Natural killer cell (primary cell): ENCODE data around the gene LRIG1. TPM values are rescaled to one million over a fixed set of nuclear protein-coding genes. Genes with fewer than 3 reads are reported as not detected.

Source experiments
- ATAC-seq, 3 donors: fragments of 150-1000 bp in 2 of 3; fragments of 200-7000 bp in 1 of 3; cut with Tn5 transposase; 1 replicate in 1 of 3; 2 replicates in 2 of 3; pipeline ENCODE4 v1.10.0; 2021; ENCODE audit warnings: mild to moderate bottlenecking in 2 of 3, moderate library complexity in 2 of 3
- DNase-seq, 2 donors: peaks; one replicate each; pipeline versions ENCODE4 v3.0.0 to v3.0.0-alpha.2; 2013 to 2021; ENCODE audit warnings: mixed read lengths in 1 of 2
- H3K27ac ChIP-seq: one replicate; pipeline ENCODE4 v1.5.1; 2013; ENCODE audit warnings: mild to moderate bottlenecking, low read length
- H3K27me3 ChIP-seq: one replicate; pipeline ENCODE4 v1.6.1; 2013; ENCODE audit warnings: low read length; ENCODE audit not compliant: control insufficient read depth, insufficient read depth
- H3K36me3 ChIP-seq: one replicate; pipeline ENCODE4 v1.6.1; 2013; ENCODE audit warnings: low read length; ENCODE audit not compliant: control insufficient read depth, insufficient read depth
- H3K4me1 ChIP-seq: one replicate; pipeline ENCODE4 v1.6.1; 2013; ENCODE audit warnings: low read length; ENCODE audit not compliant: control insufficient read depth, insufficient read depth
- H3K4me3 ChIP-seq: one replicate; pipeline ENCODE4 v1.5.1; 2013; ENCODE audit warnings: low read length
- H3K9me3 ChIP-seq: one replicate; pipeline ENCODE4 v1.6.1; 2013; ENCODE audit warnings: low read length; ENCODE audit not compliant: control insufficient read depth, insufficient read depth
- H3K27ac Mint-ChIP-seq, 2 donors: one replicate each; pipeline ENCODE4 v1.8.0; 2022; ENCODE audit warnings: mild to moderate bottlenecking in 2 of 2, mixed read lengths in 2 of 2, moderate library complexity in 1 of 2
- H3K27me3 Mint-ChIP-seq, 2 donors: one replicate each; pipeline ENCODE4 v1.8.0; 2022; ENCODE audit warnings: low read depth in 2 of 2, mixed read lengths in 2 of 2
- H3K36me3 Mint-ChIP-seq: one replicate; pipeline ENCODE4 v1.8.0; 2022; ENCODE audit warnings: mixed read lengths
- H3K4me1 Mint-ChIP-seq, 2 donors: one replicate each; pipeline ENCODE4 v1.8.0; 2022; ENCODE audit warnings: mixed read lengths in 2 of 2
- H3K4me3 Mint-ChIP-seq: one replicate; pipeline ENCODE4 v1.8.0; 2022; ENCODE audit warnings: mild to moderate bottlenecking, moderate library complexity, mixed read lengths
- H3K9me3 Mint-ChIP-seq, 2 donors: one replicate each; pipeline ENCODE4 v1.8.0; 2022; ENCODE audit warnings: mixed read lengths in 2 of 2
- CTCF ChIP-seq: fragments of 200-600 bp; IDR thresholded peaks from one replicate; pipeline ENCODE4 v1.8.0; 2022; ENCODE audit warnings: antibody characterized with exemption
- WGBS: methylation state at CpG from one replicate; pipeline ENCODE4 v1.1.7; 2013; ENCODE audit warnings: missing lambda C conversion rate; ENCODE audit not compliant: insufficient coverage; 5-methylcytosine and 5-hydroxymethylcytosine counted together
- intact Hi-C: fragments of 100-400 bp; cut with micrococcal nuclease; formaldehyde crosslinking; loops from one replicate; pipeline ENCODE4 v1.14.2; 2022
- total RNA-seq, 4 donors: library from RNA; stranded (reverse); fragments of 120-200 nt in 1 of 4; gene quantifications; one replicate each; pipeline versions ENCODE4 v1.2.3 to v1.2.4, GENCODE V29; 2013 to 2022

Gene LRIG1
- total RNA-seq, 3 donors from 2014 or later (not counting 1 experiment from before 2014, with no cell fraction given), result 5.5 to 10.6 (median 8.5) TPM

- Mint-ChIP-seq H3K4me1 (peaks cover 7 to 8% of the 10 kb centered on the region in 2 donors), H3K27me3 (no peaks in the 10 kb centered on the region), H3K4me3 (no peak overlapping the region), H3K36me3 (no peaks in the 10 kb centered on the region), H3K9me3 (no peaks in the 10 kb centered on the region), H3K27ac (no peak overlapping the region)
- Histone ChIP-seq H3K27me3 (no peaks in the 10 kb centered on the region), H3K27ac (no peak overlapping the region), H3K4me1 (peaks cover 4% of the 10 kb centered on the region), H3K9me3 (no peaks in the 10 kb centered on the region), H3K36me3 (no peaks in the 10 kb centered on the region), H3K4me3 (no peak overlapping the region)
- no peak for ATAC-seq
- 97% methylated on average over 10 of the region's 10 CpGs for WGBS
- no peak for TF ChIP-seq CTCF
- intact Hi-C loops, result no loop called here
- DNase-seq, result no peak
These were observed 101.1 kb downstream of the LRIG1 start for GRCh38 chr3:66399529-66400232.

- H3K36me3 ChIP-seq, result no peaks in the 10 kb centered on the region
- Mint-ChIP-seq H3K4me3 (no peak overlapping the region), H3K36me3 (no peaks in the 10 kb centered on the region), H3K27ac (peak overlapping the region in 1 of 2 donors; percentile 30), H3K27me3 (no peaks in the 10 kb centered on the region), H3K9me3 (no peaks in the 10 kb centered on the region), H3K4me1 (peaks cover 20% of the 10 kb centered on the region in 2 donors)
- DNase-seq, result no peak
- WGBS, result 97% methylated on average over 9 of the region's 9 CpGs
- H3K27ac ChIP-seq, result no peak overlapping the region
- H3K4me1 ChIP-seq, result peaks cover 17% of the 10 kb centered on the region
- H3K27me3 ChIP-seq, result no peaks in the 10 kb centered on the region
- no peak overlapping the region for H3K4me3 ChIP-seq
- ATAC-seq, result no peak
- intact Hi-C loops, result no loop called here
- no peaks in the 10 kb centered on the region for H3K9me3 ChIP-seq
- TF ChIP-seq CTCF, result no peak
These were observed 102.4 kb downstream of the LRIG1 start for GRCh38 chr3:66398228-66399025.

- H3K36me3 Mint-ChIP-seq, result no peaks in the 10 kb centered on the region
- intact Hi-C loops, result no loop called here
These were observed 103.1 kb downstream of the LRIG1 start for GRCh38 chr3:66397745-66398144.

More at GRCh38 chr3:66397745-66398144, 103.1 kb downstream of the LRIG1 start:
- Histone ChIP-seq H3K36me3 (no peaks in the 10 kb centered on the region), H3K4me3 (no peak overlapping the region), H3K4me1 (peaks cover 24% of the 10 kb centered on the region), H3K9me3 (no peaks in the 10 kb centered on the region), H3K27me3 (no peaks in the 10 kb centered on the region), H3K27ac (no peak overlapping the region)
- Mint-ChIP-seq H3K4me3 (no peak overlapping the region), H3K27me3 (no peaks in the 10 kb centered on the region), H3K9me3 (no peaks in the 10 kb centered on the region), H3K27ac (peak overlapping the region in 1 of 2 donors; percentile 30), H3K4me1 (peaks cover 25% of the 10 kb centered on the region in 2 donors)
- ATAC-seq, result no peak
- 98% methylated on average over 2 of the region's 2 CpGs for WGBS
- TF ChIP-seq CTCF, result no peak
- DNase-seq, result no peak
